IgD-negative memory B cell (primary cell): ENCODE results near the gene GBX1. TPM values are rescaled to one million over a fixed set of nuclear protein-coding genes. Genes with fewer than 3 reads are reported as not detected.
A peak's percentile ranks its signal among the peaks of the same experiment; 100 is the strongest.

ENCODE experiments used
- H3K27ac Mint-ChIP-seq, 3 donors: one replicate each; pipeline ENCODE4 v1.8.0; 2020 to 2022; ENCODE audit warnings: mild to moderate bottlenecking in 3 of 3, mixed read lengths in 3 of 3, moderate library complexity in 1 of 3
- H3K27me3 Mint-ChIP-seq: one replicate; pipeline ENCODE4 v1.8.0; 2021; ENCODE audit warnings: mixed read lengths
- H3K36me3 Mint-ChIP-seq: one replicate; pipeline ENCODE4 v1.8.0; 2020; ENCODE audit warnings: mild to moderate bottlenecking, mixed read lengths
- H3K4me1 Mint-ChIP-seq, 3 donors: one replicate each; pipeline ENCODE4 v1.8.0; 2020 to 2022; ENCODE audit warnings: mixed read lengths in 3 of 3, mild to moderate bottlenecking in 1 of 3
- H3K4me3 Mint-ChIP-seq, 4 donors: one replicate each; pipeline ENCODE4 v1.8.0; 2020 to 2022; ENCODE audit warnings: mild to moderate bottlenecking in 4 of 4, mixed read lengths in 4 of 4, moderate library complexity in 3 of 4
- H3K9me3 Mint-ChIP-seq, 3 donors: one replicate each; pipeline ENCODE4 v1.8.0; 2020 to 2021; ENCODE audit warnings: mixed read lengths in 3 of 3, mild to moderate bottlenecking in 1 of 3
- polyA plus RNA-seq: library from polyadenylated mRNA; unstranded; fragments of 300-500 nt; fragmentation: Illumina TruSeq; gene quantifications from one replicate; pipeline ENCODE4 v1.2.3, GENCODE V29; 2021

GBX1 gene
- polyA plus RNA-seq, 1 donor from 2014 or later: not detected

GRCh38 chr7:151115121-151115835, 52.2 kb downstream of the GBX1 start:
- no peak overlapping the region for H3K27ac Mint-ChIP-seq
- no peaks in the 10 kb centered on the region for H3K9me3 Mint-ChIP-seq
- H3K4me3 Mint-ChIP-seq: peak overlapping the region in 3 of 4 donors; percentile 46 to 86 (median 73)
- H3K27me3 Mint-ChIP-seq: peaks cover 15% of the 10 kb centered on the region
- peaks cover 0 to 3% (median 2%) of the 10 kb centered on the region in 3 donors for H3K4me1 Mint-ChIP-seq
- peaks cover 5% of the 10 kb centered on the region for H3K36me3 Mint-ChIP-seq

GRCh38 chr7:151114151-151115090, 53.1 kb downstream of the GBX1 start:
- Mint-ChIP-seq H3K4me3 (peak overlapping the region in 2 of 4 donors; percentile 55 to 77), H3K27ac (peak overlapping the region in 1 of 3 donors; percentile 28), H3K4me1 (peaks cover 0 to 3% (median 2%) of the 10 kb centered on the region in 3 donors), H3K9me3 (no peaks in the 10 kb centered on the region), H3K27me3 (peaks cover 15% of the 10 kb centered on the region), H3K36me3 (peaks cover 2% of the 10 kb centered on the region)

GRCh38 chr7:151113344-151114150, 53.9 kb downstream of the GBX1 start:
- Mint-ChIP-seq H3K4me1 (peaks cover 0 to 2% (median under 1%) of the 10 kb centered on the region in 3 donors), H3K36me3 (no peaks in the 10 kb centered on the region), H3K27ac (peak overlapping the region in 1 of 3 donors; percentile 28), H3K4me3 (peak overlapping the region in 2 of 4 donors; percentile 55 to 77), H3K27me3 (peaks cover 15% of the 10 kb centered on the region), H3K9me3 (no peaks in the 10 kb centered on the region)

- Mint-ChIP-seq H3K36me3 (no peaks in the 10 kb centered on the region), H3K27me3 (peaks cover 15% of the 10 kb centered on the region), H3K27ac (peak overlapping the region in 1 of 3 donors; percentile 64), H3K9me3 (no peaks in the 10 kb centered on the region), H3K4me3 (peak overlapping the region in 1 of 4 donors; percentile 61), H3K4me1 (peaks cover 0 to 2% (median 0%) of the 10 kb centered on the region in 3 donors)
These were observed 56.4 kb downstream of the GBX1 start for GRCh38 chr7:151110941-151111645.

- peak overlapping the region in 1 of 3 donors; percentile 64 for H3K27ac Mint-ChIP-seq
- H3K27me3 Mint-ChIP-seq: peaks cover 11% of the 10 kb centered on the region
- H3K4me3 Mint-ChIP-seq: no peak overlapping the region
- peaks cover 0 to 2% (median 0%) of the 10 kb centered on the region in 3 donors for H3K4me1 Mint-ChIP-seq
- H3K9me3 Mint-ChIP-seq: no peaks in the 10 kb centered on the region
- peaks cover 2% of the 10 kb centered on the region for H3K36me3 Mint-ChIP-seq
These were observed 57.1 kb downstream of the GBX1 start for GRCh38 chr7:151110236-151110940.

- Mint-ChIP-seq H3K4me1 (peaks cover 0 to 2% (median 0%) of the 10 kb centered on the region in 3 donors), H3K9me3 (no peaks in the 10 kb centered on the region), H3K27me3 (peaks cover 11% of the 10 kb centered on the region), H3K4me3 (no peak overlapping the region), H3K36me3 (peaks cover 2% of the 10 kb centered on the region), H3K27ac (peak overlapping the region in 1 of 3 donors; percentile 47)
These were observed 58.1 kb downstream of the GBX1 start for GRCh38 chr7:151109094-151110048.

- Mint-ChIP-seq H3K4me1 (no peaks in the 10 kb centered on the region), H3K36me3 (peaks cover 2% of the 10 kb centered on the region)
These were observed 59.6 kb downstream of the GBX1 start for GRCh38 chr7:151107882-151108281.

GRCh38 chr7:151104411-151105235, 62.9 kb downstream of the GBX1 start:
- H3K9me3 Mint-ChIP-seq: no peaks in the 10 kb centered on the region
- H3K36me3 Mint-ChIP-seq: peaks cover 2% of the 10 kb centered on the region
- H3K27ac Mint-ChIP-seq: peak overlapping the region in 1 of 3 donors; percentile 85

More at GRCh38 chr7:151107882-151108281, 59.6 kb downstream of the GBX1 start:
- Mint-ChIP-seq H3K27ac (no peak overlapping the region), H3K27me3 (peaks cover 2% of the 10 kb centered on the region), H3K9me3 (no peaks in the 10 kb centered on the region), H3K4me3 (no peak overlapping the region)

GRCh38 chr7:151103973-151104372, 63.5 kb downstream of the GBX1 start:
- peaks cover 2% of the 10 kb centered on the region for H3K36me3 Mint-ChIP-seq
- no peaks in the 10 kb centered on the region for H3K9me3 Mint-ChIP-seq
- H3K4me1 Mint-ChIP-seq: no peaks in the 10 kb centered on the region
- no peak overlapping the region for H3K27ac Mint-ChIP-seq
- no peaks in the 10 kb centered on the region for H3K27me3 Mint-ChIP-seq
- peak overlapping the region in 1 of 4 donors; percentile 15 for H3K4me3 Mint-ChIP-seq

More at GRCh38 chr7:151104411-151105235, 62.9 kb downstream of the GBX1 start:
- Mint-ChIP-seq H3K27me3 (no peaks in the 10 kb centered on the region), H3K4me1 (no peaks in the 10 kb centered on the region), H3K4me3 (no peak overlapping the region)

GRCh38 chr7:151102991-151103390, 64.5 kb downstream of the GBX1 start:
- Mint-ChIP-seq H3K36me3 (peaks cover 2% of the 10 kb centered on the region), H3K27me3 (no peaks in the 10 kb centered on the region), H3K9me3 (no peaks in the 10 kb centered on the region), H3K4me1 (no peaks in the 10 kb centered on the region), H3K27ac (peak overlapping the region in 1 of 3 donors; percentile 4), H3K4me3 (no peak overlapping the region)

- no peak overlapping the region for H3K4me3 Mint-ChIP-seq
- H3K27ac Mint-ChIP-seq: no peak overlapping the region
These were observed 65.7 kb downstream of the GBX1 start for GRCh38 chr7:151101621-151102396.

More at GRCh38 chr7:151101621-151102396, 65.7 kb downstream of the GBX1 start:
- Mint-ChIP-seq H3K9me3 (no peaks in the 10 kb centered on the region), H3K27me3 (no peaks in the 10 kb centered on the region), H3K36me3 (peaks cover 2% of the 10 kb centered on the region), H3K4me1 (no peaks in the 10 kb centered on the region)
